Activated T-helper 1 cell treated with Interleukin-2 at 50 U/mL for 16 hours (primary cell): ENCODE measurements around the gene EIF4G3.

Experiments used
- DNase-seq: peaks from one replicate; pipeline ENCODE4 v3.0.0-alpha.2; 2020; ENCODE audit warnings: low read depth

The EIF4G3 gene

GRCh38 chr1:20993716-20994575, 182.8 kb downstream of the EIF4G3 start:
- no peak for DNase-seq

DNA sequence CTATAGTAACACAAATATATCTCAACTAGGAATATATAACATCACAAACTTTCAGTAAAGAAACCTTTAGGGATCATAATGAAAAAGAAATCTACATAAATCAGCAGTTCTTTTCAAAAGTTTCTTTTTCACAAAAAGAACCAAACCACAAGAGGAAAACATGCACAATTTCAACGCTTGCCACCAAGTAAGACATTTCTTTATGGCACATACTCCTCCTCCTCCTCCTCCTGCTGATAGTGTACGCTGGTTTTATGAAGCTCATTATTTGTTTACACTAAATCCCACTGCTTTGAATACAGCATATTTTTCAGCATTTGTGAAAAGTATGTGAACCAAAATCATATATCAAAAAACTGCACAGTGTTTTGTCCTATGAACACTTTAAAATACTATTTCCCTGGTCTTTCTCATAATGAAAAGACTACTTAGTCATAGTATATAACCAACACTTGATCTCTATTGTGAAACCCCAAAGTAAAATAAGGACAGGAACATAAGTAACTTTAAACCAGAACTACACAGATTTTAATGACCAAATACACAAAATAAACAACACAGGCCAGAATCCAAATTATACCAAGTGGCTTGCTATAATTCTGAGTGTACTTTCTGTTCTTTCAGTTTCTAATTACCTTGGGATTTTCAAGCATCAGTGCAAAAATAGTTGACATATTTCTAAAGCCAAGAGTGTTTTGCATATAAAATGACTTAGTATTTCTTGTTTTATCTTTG, 184.2 kb downstream of the EIF4G3 start:
- DNase-seq: no peak

DNA sequence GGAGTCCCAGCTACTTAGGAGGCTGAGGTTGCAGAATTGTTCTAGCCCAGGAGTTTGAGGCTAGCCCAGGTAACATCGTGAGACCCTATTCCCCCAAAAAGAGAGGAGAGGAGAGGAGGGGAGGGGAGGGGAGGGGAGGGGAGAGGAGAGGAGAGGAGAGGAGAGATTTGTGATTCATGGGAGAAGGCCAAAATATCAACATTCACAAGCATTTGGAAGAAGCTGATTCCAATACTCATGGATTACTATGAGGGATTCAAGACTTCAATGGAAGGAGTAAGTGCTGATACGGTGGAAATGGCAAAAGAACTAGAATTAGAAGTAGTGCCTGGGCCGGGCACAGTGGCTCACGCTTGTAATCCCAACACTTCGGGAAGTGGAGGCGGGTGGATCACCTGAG, 187.8 kb downstream of the EIF4G3 start:
- DNase-seq: no peak

GRCh38 chr1:20987831-20988825, 188.6 kb downstream of the EIF4G3 start:
- DNase-seq: no peak

DNA sequence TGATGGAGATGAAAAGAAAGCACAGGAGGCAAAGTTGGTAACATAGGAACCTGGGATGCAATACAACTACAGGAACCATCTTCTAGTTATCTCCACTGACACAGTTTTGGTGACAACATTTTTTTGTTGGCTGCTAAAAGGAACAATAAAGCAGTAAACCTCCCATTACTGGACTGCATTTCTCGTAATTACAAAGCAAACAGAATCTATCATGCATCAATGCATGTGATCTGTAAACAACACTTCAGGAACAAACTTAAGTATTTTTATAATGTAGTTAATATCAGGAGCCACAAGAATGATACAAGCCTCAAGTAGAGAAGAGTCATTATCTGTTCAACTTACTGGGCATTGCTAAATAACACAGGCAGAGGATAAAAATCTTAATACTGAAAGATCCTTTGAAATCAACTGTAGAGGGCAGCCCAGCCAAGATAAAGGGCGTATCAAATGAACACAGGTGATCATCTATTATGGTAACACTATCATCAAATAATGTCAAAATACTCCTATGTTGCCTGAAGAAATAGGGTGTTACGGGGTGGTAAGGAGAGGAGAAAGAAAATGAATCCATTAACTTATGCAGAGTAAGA, 193.3 kb downstream of the EIF4G3 start:
- no peak for DNase-seq

DNA sequence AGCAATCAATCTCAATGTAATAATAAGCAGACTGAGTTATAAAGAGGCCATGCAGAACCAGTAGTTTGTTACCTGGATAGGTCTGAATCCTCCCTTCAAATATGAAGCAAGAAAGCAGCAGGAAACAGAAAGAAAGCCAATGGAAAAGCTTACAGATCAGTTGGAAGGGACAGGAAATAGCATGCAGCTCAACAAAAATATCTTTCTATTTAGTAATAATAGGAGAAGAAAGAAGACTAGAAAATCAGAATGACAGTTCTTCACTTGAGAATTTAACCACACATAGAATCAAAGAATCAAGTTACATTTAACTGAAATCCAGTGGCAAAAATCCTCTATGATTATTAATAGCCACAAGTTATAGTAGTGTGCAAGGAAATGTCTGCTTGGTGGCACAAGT, 194.4 kb downstream of the EIF4G3 start:
- DNase-seq: no peak

DNA sequence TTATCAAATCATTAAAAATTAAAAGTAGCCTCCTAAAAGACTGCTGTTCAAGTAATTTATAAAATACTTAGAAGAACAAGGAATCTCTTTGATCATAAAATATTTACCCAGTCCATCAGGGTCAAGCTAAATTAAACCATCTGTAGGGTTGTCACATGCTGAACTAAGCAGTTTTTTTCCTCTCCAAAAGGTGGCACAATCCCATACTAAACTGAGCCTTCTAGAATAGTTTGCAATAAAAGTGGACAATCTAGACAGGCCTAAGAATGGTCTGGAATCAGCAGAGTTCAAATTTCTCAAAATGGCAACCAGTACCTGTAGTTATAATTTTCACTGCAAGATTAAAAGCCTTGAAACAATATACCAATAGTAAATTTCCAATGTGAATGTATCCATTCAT, 194.8 kb downstream of the EIF4G3 start:
- no peak for DNase-seq

DNA sequence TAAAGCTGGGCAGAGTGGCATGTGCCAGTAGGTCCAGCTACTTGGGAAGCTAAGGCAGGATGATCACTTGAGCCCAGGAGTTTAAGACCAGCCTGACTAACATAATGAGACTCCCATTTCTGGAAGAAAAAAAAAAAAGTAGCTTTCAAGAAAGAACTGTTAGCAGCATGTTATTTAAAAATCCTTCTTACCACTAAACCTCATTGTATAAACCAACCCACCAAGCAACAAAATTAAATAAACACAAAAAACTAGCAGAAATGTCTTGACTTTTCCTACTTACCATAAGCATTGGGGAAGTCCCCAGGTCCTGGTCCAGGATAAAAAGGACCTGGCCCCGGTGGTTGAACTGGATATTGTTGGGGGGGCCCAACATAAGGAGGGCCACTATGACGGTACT, 196.6 kb downstream of the EIF4G3 start:
- no peak for DNase-seq

- DNase-seq: no peak
Observed at GRCh38 chr1:20978413-20978812, 198.3 kb downstream of the EIF4G3 start.

DNA sequence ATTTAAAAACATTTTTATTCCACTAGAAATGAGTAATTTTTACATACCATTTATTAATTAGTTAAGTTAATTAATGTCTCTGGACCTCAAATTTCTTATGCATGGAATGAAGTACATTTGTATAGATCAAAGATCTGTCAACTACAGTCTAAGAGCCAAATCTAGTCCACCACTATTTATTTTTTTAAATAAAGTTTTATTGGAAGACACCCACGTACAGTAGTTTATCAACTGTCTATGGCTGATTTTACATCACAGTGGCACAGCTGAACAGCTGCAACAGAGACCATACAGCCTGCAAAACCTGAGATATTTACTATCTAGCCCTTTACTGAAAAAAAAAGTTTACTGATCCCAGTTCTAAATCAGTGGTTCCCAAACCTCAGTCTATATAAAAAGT, 201.0 kb downstream of the EIF4G3 start:
- no peak for DNase-seq

- no peak for DNase-seq
Observed at GRCh38 chr1:20974951-20975350, 201.7 kb downstream of the EIF4G3 start.

DNA sequence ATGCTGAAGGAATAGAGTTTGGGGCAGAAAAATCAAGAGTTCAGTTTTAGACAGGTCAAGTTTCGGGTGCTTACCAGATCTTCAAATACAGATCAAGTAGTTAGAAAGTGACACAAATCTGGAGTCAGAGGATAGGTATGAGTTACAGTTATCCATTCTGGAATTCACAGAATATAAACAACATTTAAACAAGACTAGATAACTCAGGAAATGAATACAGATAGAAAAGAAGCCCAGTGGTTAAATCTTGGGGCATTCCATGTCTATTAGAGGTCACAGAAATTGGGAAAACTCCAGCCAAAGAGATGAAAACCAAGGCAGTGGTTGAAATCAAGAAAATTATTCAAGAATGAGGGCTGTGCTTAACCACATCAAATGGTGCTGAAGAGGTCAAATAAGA, 202.6 kb downstream of the EIF4G3 start:
- DNase-seq: no peak

DNA sequence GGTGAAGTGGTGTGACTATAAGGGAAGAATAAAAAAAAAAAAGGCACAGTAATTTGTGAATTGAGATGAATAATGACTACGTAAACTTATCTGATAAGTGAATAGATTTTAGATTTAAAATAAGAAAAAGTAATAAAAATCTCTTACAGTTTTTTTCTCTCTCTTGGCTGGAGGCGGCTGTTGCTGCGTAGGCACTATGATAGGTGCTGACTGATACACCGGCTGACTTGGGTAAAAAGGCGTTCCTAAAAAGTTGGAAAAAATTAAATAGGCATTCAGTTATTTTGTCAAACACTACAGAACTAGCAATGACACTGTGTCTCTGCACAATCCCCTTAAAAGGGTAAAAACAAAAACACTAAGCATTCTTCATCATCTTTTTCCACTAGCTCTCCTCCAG, 203.8 kb downstream of the EIF4G3 start:
- DNase-seq: no peak

- DNase-seq: no peak
Observed at GRCh38 chr1:20964540-20965484, 211.9 kb downstream of the EIF4G3 start.

DNA sequence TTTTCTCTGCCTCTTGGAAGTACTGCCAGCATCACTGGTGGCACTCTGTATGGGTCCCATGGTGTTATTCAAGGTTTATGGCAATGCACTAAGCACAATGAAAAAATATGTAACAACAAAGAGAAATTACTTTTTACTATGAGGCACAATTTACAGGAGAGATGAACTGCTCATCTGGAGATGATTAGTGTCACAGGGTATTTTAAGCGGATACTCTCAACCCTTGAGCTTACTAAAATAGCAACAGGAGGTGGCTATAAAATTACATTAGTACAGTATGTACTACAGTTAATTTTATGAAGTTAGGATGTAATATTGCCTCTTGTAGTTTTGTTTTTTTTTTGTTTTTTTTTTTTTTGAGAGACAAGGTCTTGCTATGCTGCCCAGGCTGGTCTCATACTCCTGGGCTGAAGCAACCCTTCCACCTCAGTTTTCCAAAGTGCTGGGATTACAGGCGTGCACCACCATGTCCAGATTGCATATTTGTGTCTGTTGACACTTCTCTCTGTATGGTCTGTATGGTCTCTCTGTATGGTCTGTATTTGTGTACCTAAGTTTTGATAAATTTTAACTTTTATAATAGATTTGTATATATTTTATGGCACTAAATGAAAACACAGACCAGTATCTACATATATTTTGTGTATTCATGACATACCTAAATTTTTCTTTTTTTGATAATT, 214.0 kb downstream of the EIF4G3 start:
- DNase-seq: no peak

- DNase-seq: no peak
Observed at GRCh38 chr1:20958430-20958829, 218.3 kb downstream of the EIF4G3 start.

DNA sequence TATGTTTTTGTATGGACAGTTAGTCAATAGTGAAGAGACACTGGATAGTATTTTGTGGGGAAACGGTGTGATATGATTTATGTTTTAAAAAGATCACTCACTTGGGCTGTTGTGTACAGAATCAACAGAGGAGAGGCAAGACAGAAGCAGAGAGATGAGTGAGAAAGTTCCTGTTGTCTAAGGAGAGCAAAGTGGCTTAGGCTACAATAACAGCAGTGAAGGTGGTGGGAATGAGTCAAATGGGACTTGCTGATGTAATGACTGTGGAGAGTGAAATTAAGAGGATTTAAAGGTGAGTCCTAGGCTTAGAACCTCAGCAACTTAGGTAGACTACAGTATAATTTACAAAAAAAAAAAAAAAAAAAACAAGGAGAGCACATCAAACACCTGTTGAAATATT, 220.4 kb downstream of the EIF4G3 start:
- DNase-seq: no peak

- DNase-seq: no peak
Observed at GRCh38 chr1:20950679-20951078, 226.0 kb downstream of the EIF4G3 start.

GRCh38 chr1:20949871-20950590, 226.7 kb downstream of the EIF4G3 start:
- DNase-seq: no peak
